Measurements from ENCODE around the gene SCAF8.

SCAF8 gene

GRCh38 chr6:154763650-154764049 is 30.4 kb downstream of the SCAF8 start:
- no peak for TF ChIP-seq CTCF (IDR thresholded peaks at IDR 0.05; ENCODE audit: insufficient read depth, low read length, poor library complexity, severe bottlenecking)
- no peak for TF ChIP-seq EZH2phosphoT487 (conservative IDR thresholded peaks at IDR 0.05; ENCODE audit: low read length)
- H3F3A ChIP-seq (ENCODE audit: insufficient read depth) = no peaks in the 10 kb centered on the region
- H3K9me3 ChIP-seq (ENCODE audit: insufficient read depth, low read length) = no peaks in the 10 kb centered on the region
- no peaks in the 10 kb centered on the region; the same call in 1 of the 2 replicates for H3K36me3 ChIP-seq (ENCODE audit: low read length)
- no peaks in the 10 kb centered on the region for H3K9me2 ChIP-seq (replicated peaks; ENCODE audit: insufficient read depth, low read length)
- H3K4me2 ChIP-seq (ENCODE audit: low read depth, low read length, poor library complexity, severe bottlenecking) = no peak overlapping the region
- H3K27me3 ChIP-seq (ENCODE audit: low read length) = no peaks in the 10 kb centered on the region
- peaks cover 100% of the 10 kb centered on the region for H3K79me2 ChIP-seq (ENCODE audit: insufficient read depth, low read length)
- H3K27ac ChIP-seq (ENCODE audit: low read depth, low read length) = no peak overlapping the region
- no peak overlapping the region for H2AFZ ChIP-seq (ENCODE audit: low read depth, low read length, severe bottlenecking)
- no peak overlapping the region for H3K9ac ChIP-seq (ENCODE audit: low read length)
- no peak overlapping the region for H3K4me3 ChIP-seq (ENCODE audit: insufficient read depth, low read length, poor library complexity, severe bottlenecking)
- H4K20me1 ChIP-seq (ENCODE audit: low read depth, low read length) = peaks cover 31% of the 10 kb centered on the region

- H3K36me3 ChIP-seq (ENCODE audit: low read length) = no peaks in the 10 kb centered on the region; the same call in 1 of the 2 replicates
- no peaks in the 10 kb centered on the region for H3K9me2 ChIP-seq (replicated peaks; ENCODE audit: insufficient read depth, low read length)
- H3K27ac ChIP-seq (ENCODE audit: low read depth, low read length) = no peak overlapping the region
- H4K20me1 ChIP-seq (ENCODE audit: low read depth, low read length) = peaks cover 29% of the 10 kb centered on the region
- no peaks in the 10 kb centered on the region for H3K9me3 ChIP-seq (ENCODE audit: insufficient read depth, low read length)
- no peaks in the 10 kb centered on the region for H3F3A ChIP-seq (ENCODE audit: insufficient read depth)
- H3K4me3 ChIP-seq (ENCODE audit: insufficient read depth, low read length, poor library complexity, severe bottlenecking) = no peak overlapping the region
- peaks cover 100% of the 10 kb centered on the region for H3K79me2 ChIP-seq (ENCODE audit: insufficient read depth, low read length)
- no peak overlapping the region for H3K4me2 ChIP-seq (ENCODE audit: low read depth, low read length, poor library complexity, severe bottlenecking)
- no peak overlapping the region for H3K9ac ChIP-seq (ENCODE audit: low read length)
- no peak for TF ChIP-seq CTCF (IDR thresholded peaks at IDR 0.05; ENCODE audit: insufficient read depth, low read length, poor library complexity, severe bottlenecking)
- no peak for TF ChIP-seq EZH2phosphoT487 (conservative IDR thresholded peaks at IDR 0.05; ENCODE audit: low read length)
- H2AFZ ChIP-seq (ENCODE audit: low read depth, low read length, severe bottlenecking) = no peak overlapping the region
- no peaks in the 10 kb centered on the region for H3K27me3 ChIP-seq (ENCODE audit: low read length)
Measured at GRCh38 chr6:154765273-154765672, 32.1 kb downstream of the SCAF8 start.

GRCh38 chr6:154766288-154766687 is 33.1 kb downstream of the SCAF8 start:
- Histone ChIP-seq H3K4me2 (ENCODE audit: low read depth, low read length, poor library complexity, severe bottlenecking) (no peak overlapping the region), H3K27me3 (ENCODE audit: low read length) (no peaks in the 10 kb centered on the region), H2AFZ (ENCODE audit: low read depth, low read length, severe bottlenecking) (no peak overlapping the region), H3K9me3 (ENCODE audit: insufficient read depth, low read length) (no peaks in the 10 kb centered on the region), H3F3A (ENCODE audit: insufficient read depth) (no peaks in the 10 kb centered on the region), H3K9me2 (replicated peaks; ENCODE audit: insufficient read depth, low read length) (no peaks in the 10 kb centered on the region), H3K9ac (ENCODE audit: low read length) (no peak overlapping the region), H4K20me1 (ENCODE audit: low read depth, low read length) (peaks cover 32% of the 10 kb centered on the region; the same call in 1 of the 2 replicates), H3K4me3 (ENCODE audit: insufficient read depth, low read length, poor library complexity, severe bottlenecking) (no peak overlapping the region), H3K27ac (ENCODE audit: low read depth, low read length) (no peak overlapping the region), H3K36me3 (ENCODE audit: low read length) (no peaks in the 10 kb centered on the region; the same call in 1 of the 2 replicates), H3K79me2 (ENCODE audit: insufficient read depth, low read length) (peaks cover 100% of the 10 kb centered on the region)
- no peak for TF ChIP-seq CTCF (IDR thresholded peaks at IDR 0.05; ENCODE audit: insufficient read depth, low read length, poor library complexity, severe bottlenecking)

All from SU-DHL-6 (cell line).